Fibroblast of the conjunctiva (primary cell): ENCODE measurements around the gene COASY.

Experiments used
- DNase-seq: peaks from one replicate; pipeline ENCODE4 v3.0.0-alpha.2; 2010; ENCODE audit warnings: low read depth

The COASY gene

DNA sequence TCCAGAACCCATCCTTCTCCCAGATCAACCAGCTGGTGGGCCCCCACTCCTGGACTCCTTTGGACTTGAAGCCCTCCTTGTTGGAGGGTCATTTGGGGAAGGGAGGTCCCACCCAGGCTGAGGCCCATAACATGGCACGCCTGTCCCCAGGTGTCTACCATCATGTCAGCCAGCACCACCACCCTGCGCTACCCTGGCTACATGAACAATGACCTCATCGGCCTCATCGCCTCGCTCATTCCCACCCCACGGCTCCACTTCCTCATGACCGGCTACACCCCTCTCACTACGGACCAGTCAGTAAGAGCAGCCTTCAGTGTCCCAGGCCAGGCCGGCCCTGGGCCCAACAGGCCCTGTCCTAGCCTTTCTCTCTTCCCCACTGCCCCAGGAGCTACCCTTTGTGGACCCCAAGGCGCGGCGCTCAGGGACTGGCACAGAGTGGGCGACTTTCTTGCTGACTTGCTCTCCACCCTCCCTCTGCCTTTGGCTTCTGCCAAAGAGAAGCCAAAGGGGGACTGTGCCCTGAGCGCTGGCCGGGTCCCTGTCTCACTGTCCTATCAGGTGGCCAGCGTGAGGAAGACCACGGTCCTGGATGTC is 51.8 kb downstream of the COASY start:
- DNase-seq: no peak
